NCI-H524 treated with DMSO at 0.1 percent for 48 hours (cell line): ENCODE measurements around the gene PTGES3L.
"Not testable (repeated sequence)": the region's sequence is repeated elsewhere in the genome, so short reads cannot be mapped to it uniquely, and the experiment has no call there.

ENCODE experiments used
- DNase-seq: peaks from one replicate; lab custom pipeline; 2025; lab: John Stamatoyannopoulos, UW

The PTGES3L gene

DNA sequence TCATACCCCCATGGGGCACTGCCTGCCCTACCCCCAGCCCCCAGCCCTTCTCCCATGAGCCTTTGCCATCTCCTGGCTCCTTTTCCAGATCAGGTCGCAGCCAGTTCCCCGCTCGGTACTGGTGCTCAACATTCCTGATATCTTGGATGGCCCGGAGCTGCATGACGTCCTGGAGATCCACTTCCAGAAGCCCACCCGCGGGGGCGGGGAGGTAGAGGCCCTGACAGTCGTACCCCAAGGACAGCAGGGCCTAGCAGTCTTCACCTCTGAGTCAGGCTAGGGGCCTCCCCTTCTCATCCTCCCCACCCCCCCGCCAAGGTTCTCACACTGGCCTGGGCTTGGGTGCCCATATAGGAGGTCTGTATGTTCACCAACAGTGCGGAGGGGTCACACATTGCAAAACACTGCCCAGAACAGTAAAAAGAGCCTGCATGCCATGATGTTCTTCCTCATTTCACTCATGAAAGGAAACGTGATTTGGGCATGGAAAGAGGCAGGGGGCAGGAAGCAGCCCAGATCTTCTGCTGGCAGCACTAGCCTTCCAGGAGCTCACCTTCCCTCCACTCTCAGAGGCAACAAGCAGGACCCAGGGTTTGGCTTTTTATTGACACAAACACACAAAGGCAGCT, 34.3 kb upstream of the PTGES3L start:
- no peak for DNase-seq

DNA sequence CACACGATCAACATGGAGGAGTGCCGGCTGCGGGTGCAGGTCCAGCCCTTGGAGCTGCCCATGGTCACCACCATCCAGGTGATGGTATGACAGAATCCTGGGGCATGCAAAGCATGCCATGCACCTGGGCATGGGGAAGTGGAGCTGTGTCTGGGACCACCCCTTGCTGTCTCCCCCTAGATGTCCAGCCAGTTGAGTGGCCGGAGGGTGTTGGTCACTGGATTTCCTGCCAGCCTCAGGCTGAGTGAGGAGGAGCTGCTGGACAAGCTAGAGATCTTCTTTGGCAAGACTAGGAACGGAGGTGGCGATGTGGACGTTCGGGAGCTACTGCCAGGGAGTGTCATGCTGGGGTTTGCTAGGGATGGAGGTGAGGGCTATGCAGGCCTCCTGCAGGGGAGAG, 33.4 kb upstream of the PTGES3L start:
- DNase-seq: no peak

DNA sequence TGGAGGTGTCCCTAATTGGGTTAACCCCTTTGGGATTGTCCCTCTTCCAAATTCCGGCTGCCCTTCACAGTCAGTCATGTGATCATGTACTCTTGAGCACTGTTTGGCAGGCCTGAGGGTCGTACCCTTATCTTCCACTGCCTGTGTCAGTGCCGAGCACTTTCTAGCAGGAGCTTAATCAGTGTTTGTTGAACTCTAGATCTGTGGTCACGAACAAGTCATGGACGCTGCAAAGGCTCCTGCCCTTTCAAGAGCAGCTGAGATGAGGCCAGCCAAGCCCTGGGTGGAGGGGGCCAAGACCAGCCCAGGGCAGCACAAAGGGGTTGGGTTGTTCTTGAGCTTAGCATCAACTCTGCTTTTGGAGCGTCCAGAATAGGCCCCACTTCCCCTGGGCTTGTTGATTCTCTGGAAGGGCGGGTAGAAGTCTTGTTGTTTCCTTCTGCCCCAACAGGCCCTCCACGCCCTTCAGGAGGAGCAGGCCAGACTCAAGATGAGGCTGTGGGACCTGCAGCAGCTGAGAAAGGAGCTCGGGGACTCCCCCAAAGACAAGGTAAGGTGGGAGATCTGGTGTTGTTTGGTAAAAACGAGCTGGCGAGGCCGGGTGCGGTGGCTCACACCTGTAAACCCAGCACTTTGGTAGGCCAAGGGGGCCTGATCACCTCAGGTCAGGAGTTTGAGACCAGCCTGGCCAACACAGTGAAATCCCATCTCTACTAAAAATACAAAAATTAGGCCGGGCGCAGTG, 32.0 kb upstream of the PTGES3L start:
- DNase-seq: no peak

DNA sequence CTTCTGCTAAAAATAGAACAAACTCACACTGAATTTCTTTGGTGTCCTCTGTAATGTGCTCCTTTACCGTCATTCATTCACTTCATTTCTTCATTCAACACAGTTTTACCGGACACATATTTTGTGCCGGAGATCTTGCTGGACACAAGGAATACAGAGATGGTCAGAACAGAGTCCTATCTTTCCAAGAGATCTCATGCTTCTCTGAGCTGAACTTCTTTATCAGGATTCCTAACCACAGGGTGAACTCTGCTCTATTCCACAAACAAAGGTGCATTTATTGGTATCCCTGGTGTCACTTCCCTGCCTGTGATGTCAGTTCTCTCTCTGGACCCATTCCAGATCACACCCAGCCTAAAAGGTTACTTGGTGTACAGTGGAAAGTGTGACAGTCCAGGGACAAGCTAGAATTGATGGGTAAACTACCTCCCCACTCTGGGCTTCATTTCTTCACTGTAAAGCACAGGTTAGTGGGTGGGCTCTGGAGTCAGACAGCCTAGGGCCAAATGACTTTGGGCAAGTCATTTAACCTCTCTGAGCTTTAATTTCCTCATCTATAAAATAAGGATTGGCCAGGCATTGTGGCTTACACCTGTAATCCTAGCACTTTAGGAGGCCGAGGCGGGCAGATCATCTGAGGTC, 30.9 kb upstream of the PTGES3L start:
- DNase-seq: no peak

DNA sequence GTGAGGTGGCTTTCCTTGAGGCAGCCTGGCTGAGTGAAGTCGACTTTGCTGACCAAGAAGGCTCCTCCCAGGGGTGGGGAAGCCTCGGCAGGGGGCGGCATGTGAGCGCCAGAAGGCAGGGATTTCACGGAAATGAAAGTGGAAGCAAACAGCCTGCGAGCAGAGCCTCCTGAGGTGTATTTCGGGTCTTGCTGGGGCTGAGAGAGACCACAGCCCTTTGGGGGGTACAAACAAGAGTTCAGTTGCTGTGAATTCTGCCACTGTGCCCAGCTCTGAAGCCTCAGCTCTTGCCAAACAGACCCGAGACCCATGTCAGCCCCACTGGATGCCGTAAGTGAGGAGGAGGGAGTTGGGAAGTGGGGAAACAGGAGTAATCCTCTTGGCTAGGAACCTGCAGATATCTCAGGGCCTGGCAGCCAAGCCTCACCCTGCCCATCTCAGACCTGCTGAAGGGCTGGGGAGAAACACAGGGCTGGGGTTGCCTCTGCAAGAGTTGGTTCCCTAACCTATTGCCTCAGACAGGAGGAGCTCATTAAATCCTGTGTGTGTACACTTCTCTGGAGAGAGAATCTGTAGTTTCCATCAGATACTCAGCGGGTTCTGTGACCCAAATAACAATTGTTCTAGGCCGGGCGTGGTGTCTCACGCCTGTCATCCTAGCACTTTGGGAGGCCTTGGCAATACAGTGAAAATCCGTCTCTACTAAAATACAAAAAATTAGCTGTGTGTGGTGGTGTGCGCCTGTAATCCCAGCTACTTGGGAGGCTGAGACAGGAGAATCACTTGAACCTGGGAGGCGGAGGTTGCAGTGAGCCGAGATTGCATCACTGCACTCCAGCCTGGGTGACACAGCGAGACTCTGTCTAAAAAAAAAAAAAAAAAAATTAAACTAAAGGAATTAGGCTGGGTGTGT, 27.0 kb upstream of the PTGES3L start, which contains the start of gene IFI35:
Gene IFI35 (plus strand): TSS at position 146 of the 913 bp plus-strand sequence. CDS start 164 bp downstream, at position 310.
- peak; percentile 16 for DNase-seq

DNA sequence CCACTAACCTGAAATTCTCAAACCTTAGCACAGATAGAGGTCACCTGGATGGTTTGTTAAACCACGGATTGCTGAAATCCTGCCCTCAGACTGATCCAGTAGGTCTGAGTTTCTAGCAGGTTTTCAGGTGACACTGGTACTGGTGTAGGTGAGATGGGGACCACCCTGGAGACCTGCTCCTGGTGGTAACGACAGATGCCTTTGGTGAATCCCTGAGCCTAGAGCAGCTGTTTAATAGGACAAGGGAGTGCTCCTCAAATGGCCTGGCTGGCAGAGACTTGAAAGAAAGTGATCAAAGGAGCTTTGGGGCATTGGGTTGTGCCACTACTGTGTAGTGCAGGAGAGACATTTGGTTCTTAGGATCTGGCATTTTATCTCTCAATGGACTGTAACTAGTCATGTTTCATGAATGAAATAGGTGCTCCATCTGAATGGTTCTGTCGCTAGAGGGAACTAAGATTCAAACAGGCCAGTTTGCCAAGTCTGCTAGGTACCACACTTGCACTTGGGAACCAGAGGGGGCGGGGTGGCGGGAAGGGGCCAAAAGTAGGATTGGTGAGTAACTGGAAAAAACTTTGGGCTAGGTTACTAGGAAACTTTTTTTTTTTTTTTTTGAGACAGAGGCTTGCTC, 23.8 kb upstream of the PTGES3L start:
- no peak for DNase-seq

DNA sequence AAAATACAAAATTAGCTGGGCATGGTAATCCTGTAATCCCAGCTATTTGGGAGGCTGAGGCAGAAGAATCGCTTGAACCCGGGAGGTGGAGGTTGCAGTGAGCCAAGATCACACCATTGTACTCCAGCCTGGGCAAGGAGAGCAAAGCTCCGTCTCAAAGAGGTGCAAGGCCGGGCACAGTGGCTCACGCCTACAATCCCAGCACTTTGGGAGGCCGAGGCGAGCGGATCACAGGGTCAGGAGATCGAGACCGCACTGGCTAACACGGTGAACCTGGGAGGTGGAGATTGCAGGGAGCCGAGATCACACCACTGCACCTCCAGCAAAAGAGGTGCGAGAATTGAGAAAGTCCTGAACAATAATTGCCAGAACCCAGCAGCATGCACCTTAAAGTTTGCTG, 21.0 kb upstream of the PTGES3L start:
- not testable (repeated sequence) for DNase-seq

DNA sequence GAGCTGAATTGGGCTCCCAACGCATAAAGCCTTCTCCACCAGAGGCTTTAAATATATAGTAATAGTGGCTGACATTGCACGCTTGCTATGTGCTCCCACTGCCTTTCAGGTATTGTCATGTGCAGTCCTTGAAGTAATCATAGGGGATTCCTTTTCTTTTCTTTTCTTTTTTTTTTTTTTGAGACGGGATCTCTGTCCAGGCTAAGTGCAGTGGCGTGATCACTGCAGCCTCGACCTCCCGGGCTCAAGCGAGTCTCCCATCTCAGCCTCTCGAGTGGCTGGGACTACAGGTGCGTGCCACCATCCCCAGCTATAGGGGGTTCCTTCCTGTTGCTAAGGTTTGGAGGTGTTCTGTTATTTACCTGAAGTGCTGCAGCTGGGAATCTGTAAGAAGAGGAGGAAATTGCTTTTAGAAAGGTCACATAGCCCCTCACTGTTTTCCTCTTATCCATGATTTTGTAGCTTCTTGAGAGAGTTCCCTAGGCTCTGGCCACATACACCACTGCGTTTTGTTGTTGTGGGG, 19.2 kb upstream of the PTGES3L start:
- DNase-seq: no peak

DNA sequence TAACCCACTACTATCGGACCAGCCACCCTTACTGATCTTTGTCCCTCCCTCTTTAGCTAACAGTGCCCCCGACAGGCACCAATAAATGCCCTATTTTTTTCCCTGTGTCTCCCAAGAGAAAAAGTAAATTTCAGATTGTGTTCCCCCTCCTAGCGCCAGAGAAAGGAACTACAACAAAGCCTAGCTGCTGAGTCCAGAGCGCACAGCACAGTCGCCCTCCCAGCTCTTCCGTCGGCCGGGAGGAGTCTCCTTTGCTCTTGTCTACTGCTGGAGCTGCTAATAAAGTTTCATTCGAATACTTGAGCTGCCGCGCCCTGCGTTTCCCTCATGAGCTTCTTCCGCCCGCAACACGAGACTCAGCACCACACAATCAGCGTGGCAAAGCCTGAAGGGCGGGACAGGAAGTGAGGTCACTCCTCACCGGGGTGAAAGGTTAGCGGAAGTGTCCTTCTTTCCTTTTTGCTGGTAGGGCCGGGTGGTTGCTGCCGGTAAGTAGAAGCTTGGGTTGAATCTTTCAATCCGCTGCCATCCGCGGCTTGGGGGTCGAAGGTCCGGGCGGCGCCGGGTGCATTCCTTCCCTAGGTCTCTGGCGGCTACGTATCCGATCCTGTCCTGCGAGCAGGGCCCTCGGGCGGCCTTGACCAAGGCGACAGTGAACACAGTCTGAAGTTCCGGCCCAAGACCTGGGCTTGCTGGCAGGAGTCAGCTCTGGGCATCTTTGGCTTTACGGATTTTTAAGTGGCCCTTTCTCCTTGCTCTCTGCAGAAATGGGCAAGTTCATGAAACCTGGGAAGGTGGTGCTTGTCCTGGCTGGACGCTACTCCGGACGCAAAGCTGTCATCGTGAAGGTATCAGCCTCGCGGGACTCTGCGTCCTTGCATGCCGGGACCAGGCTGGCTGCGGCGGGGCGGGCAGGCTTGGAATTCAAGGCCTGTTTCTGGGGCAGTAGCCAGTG, 18.4 kb upstream of the PTGES3L start, which contains the start of gene RPL27:
Gene RPL27 (plus strand): TSS at position 436 of the 955 bp plus-strand sequence. CDS start 332 bp downstream, at position 768.
- DNase-seq: peak; percentile 99

DNA sequence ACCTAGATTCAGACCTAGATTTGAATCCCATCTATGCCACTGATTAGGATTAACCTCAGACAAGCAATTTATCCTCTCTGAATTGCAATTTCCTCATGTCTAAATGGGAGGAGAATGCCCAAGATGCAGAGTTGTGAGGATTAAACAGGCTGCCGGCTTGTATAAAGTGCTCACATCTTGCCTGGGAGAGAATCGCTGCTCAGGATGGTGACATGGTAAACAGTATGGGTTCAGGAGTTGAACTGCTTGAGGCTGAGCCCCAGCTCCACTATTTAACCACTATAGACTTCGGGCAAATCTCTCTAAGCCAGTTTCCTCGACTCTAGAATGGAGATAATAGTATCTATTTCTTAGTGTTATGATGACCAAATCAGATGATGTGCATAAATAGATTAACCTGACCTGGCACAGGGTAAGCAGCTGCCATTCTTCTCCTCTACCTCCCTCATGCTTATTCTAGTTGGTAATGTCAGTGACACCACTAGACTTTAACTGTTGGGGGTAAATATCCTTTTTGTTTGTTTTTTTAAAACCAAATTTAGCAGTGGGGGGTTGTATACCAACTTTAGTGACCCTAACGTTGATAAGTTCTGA, 17.6 kb upstream of the PTGES3L start:
- DNase-seq: no peak

DNA sequence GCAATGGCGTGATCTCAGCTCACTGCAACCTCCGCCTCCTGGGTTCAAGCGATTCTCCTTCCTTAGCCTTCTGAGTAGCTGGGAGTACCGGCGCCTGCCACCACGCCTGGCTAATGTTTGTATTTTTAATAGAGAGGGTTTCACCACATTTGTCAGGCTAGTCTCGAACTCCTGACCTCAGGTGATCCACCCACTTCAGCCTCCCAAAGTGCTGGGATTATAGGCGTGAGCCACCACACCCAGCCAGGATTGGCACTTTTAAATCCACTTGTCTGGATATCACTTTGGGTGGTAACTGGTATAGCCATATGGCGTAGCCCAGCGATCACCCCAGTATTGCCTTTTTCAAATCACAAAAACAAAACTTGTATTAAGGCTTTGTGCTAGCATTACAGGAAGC, 14.0 kb upstream of the PTGES3L start:
- DNase-seq: not testable (repeated sequence)

DNA sequence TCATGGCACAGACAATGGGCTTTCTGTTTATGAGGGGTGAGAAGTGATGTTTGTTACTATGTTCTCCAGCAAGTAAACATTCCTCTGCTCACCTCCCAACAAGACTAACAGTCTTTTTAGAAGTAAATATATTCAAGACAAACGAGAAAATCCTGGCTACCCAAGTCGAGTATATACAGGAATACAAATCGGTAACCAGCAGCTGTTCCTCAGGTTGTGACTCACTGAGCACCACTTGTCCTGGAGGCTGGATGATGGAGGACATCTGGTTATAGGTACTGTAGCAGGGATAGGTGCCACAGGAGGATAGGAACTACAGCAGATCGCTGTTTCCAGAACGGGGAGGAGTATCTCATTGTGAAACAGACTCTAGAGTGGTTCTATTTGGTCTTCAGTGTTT, 13.0 kb upstream of the PTGES3L start:
- no peak for DNase-seq

DNA sequence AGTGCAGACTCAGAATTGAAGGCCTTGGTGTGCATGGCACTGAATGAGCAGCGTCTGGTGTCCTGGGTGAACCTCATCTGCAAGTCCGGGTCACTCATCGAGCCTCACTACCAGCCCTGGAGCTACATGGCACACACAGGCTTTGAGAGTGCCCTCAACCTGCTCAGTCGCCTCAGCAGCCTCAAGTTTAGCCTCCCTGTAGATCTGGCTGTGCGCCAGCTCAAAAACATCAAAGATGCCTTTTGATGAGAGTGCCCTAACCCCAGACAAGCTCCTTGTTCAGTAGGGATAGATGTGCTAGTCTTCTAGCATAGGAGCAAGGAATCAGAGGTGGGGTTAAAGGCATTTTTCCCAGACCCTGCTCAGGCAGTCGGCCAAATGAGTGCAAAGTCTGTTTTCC, 11.6 kb upstream of the PTGES3L start:
- no peak for DNase-seq

DNA sequence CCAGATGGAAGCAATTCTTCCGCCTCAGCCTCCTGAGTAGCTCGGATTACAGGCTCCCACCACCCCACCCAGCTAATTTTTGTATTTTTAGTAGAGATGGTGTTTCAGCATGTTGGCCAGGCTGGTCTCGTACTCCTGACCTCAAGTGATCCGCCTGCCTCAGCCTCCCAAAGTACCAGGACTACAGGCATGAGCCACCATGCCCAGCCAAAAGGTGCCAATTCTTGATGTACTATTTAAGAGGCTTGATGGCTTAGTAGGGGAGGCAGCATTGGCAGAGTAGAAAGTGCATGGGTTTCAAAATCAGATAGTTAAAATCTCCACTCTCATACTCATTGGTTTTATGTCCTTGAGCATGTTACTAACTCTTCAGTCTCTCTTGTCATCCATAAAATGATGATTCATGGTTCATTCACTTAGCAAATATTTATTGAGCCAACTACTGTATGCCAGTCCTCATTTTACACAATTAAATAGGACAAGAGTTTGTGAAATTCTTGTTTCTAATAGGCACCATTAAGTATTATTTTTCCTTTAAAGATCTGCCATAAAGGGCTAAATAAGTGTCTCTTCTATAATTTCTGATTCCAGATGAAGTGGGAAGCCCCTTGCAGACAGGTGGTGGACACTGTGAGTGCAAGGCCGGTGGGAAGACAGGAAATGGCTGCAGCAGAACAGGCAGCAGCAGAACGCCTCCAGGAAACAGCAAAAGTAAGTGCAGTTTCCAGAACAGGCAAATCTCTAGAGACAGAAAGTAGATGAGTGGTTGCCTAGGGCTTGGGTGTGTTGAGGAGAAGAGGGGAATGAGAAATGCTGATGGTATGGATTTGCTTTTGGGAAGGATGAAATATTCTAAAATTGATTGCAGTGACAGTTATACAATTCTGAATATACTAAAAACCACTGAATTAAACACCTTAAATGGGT, 10.1 kb upstream of the PTGES3L start:
- DNase-seq: no peak

DNA sequence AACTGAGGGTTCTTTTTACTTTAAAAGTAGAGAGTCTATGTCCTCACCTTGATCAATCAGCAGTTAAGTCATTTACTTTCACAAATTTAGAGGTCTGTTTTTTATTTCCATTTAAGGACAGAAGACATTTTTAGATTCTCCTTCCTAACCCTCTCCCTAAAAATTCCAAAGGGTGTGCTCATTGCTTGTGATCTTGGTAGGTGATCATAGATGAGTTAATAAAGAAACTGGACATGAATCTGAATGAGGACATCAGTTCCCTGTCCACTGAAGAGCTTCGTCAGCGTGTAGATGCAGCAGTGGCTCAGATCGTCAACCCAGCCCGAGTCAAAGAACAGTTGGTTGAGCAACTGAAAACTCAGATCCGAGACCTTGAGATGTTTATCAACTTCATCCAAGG, 9.3 kb upstream of the PTGES3L start:
- no peak for DNase-seq

DNA sequence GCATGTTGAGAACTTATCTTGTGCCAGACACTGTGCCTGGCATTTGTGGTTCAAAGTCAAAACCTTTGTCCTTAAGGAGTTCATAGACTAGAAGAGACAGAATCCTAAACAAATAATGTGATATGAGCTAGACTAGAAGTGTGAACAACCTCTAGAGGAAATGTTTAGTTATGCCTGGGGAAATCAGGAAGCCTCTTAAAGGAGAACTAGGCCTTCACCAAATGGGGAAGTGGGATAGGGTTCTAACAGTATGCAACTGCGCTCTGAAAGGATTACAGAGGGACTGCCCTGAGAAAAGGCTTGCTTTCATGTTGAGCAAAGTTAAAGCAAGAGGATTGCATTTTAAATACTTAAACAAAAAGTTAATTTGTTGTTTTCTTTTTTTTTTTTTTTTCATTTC, 5.3 kb upstream of the PTGES3L start:
- DNase-seq: no peak

DNA sequence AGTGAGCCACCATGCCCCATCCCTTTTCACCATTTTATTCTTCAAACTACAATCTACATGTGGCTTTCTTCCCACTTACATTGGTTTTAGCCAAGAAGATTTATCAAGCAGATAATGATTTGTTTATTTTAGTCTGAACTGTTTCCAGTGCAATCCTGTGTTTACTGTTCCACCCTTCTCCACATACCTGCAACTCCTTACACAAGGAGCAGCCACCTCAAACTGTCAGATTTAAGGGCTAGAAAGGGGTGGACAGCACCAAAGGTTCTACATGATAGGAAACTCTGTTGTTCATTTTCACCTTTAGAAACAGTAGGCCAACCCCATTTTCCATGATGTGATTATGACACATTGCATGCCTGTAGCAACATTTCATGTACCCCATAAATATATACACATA, 2.4 kb upstream of the PTGES3L start:
- no peak for DNase-seq

DNA sequence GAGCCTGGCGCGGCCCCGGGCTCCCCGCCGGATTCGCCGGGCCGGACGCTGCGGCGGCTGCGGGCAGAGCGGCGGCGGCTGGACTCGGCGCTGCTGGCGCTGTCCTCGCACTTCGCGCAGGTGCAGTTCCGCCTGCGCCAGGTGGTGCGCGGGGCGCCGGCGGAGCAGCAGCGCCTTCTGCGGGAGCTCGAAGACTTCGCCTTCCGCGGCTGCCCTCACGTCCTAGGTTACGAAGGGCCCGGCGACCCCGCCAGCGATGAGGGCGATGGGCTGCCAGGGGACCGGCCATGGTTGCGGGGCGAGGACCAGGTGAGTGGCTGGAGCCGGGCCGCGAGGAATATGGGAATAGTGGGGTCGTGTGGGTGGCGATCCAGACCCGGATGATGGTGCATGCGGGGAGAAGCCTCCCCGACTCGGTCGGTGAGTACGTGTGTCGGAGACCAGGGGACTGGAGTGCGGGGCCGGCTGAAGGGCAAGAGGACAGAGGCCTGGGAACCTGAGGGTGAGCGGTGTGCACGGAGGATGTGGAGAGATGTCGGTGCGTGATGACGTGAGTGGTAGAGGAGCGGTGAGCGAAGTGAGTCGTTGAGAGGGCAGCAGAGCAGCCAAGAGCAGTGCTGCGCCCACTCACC, 1.0 kb upstream of the PTGES3L start:
- no peak for DNase-seq
